ENCODE measurements around the gene KLF11.
A peak's percentile ranks its signal among the peaks of the same experiment; 100 is the strongest.

KLF11 gene

DNA sequence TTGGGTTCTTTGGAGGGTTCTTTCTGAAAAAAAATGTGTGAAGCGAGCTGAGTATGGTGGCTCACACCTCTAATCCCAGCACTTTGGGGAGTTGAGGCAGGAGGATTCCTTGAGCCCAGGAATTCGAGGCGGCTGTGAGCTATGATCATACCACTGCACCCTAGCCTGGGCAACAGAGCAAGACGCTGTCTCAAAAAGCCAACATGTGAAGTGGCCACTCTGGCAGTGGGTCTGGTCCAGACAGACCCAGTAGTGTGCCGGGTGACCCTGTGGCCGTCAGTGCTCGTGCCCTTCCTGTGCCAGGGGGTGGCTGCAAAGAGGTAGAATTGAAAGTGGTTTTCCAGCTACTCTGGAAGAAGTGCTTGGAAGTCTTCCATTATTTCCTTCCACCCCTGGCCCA is 11.6 kb downstream of the KLF11 start:
- H3K4me3 ChIP-seq (ENCODE audit: low read length in 2 of 2), result no peak overlapping the region
- H3K4me1 ChIP-seq (ENCODE audit: control insufficient read depth in 2 of 2, insufficient read depth in 2 of 2, low read length in 2 of 2), result peaks cover 0 to 14% of the 10 kb centered on the region in 2 donors
- H3K9me3 ChIP-seq (ENCODE audit: control insufficient read depth in 2 of 2, low read length in 2 of 2), result no peaks in the 10 kb centered on the region
- H3K9ac ChIP-seq (ENCODE audit: low read depth in 1 of 2, low read length in 2 of 2), result no peak overlapping the region
- peaks cover 13 to 15% of the 10 kb centered on the region in 2 donors for H3K36me3 ChIP-seq (ENCODE audit: control insufficient read depth in 2 of 2, insufficient read depth in 2 of 2, low read length in 2 of 2)
- H3K27ac ChIP-seq (ENCODE audit: low read depth in 2 of 2, low read length in 2 of 2), result no peak overlapping the region
- no peaks in the 10 kb centered on the region for H3K27me3 ChIP-seq (ENCODE audit: control insufficient read depth in 2 of 2, insufficient read depth in 2 of 2, low read length in 2 of 2)

DNA sequence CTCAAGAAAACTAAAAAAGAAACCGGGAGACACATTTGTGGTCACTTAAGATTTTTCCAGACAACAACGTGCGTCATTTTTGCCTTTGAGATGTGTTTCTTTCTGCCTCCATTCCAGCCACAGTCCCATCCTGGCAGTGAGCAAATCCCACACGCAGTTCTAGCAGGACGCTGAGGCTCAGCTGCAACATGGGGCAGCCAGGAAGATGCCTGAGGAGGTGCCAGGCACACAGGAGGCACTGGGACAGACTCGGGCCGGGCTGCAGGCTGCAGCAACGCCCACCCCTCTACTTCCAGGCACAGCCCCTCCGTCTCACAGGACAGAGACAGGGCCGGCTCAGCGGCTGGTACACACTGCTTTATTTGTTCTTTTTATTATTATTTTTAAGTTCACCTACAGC is 13.1 kb downstream of the KLF11 start:
- no peak overlapping the region for H3K27ac ChIP-seq (ENCODE audit: low read depth in 2 of 2, low read length in 2 of 2)
- no peaks in the 10 kb centered on the region for H3K27me3 ChIP-seq (ENCODE audit: control insufficient read depth in 2 of 2, insufficient read depth in 2 of 2, low read length in 2 of 2)
- peaks cover 0 to 14% of the 10 kb centered on the region in 2 donors for H3K4me1 ChIP-seq (ENCODE audit: control insufficient read depth in 2 of 2, insufficient read depth in 2 of 2, low read length in 2 of 2)
- H3K36me3 ChIP-seq (ENCODE audit: control insufficient read depth in 2 of 2, insufficient read depth in 2 of 2, low read length in 2 of 2), result peaks cover 13 to 15% of the 10 kb centered on the region in 2 donors
- no peak overlapping the region for H3K4me3 ChIP-seq (ENCODE audit: low read length in 2 of 2)
- no peak overlapping the region for H3K9ac ChIP-seq (ENCODE audit: low read depth in 1 of 2, low read length in 2 of 2)
- H3K9me3 ChIP-seq (ENCODE audit: control insufficient read depth in 2 of 2, low read length in 2 of 2), result no peaks in the 10 kb centered on the region

DNA sequence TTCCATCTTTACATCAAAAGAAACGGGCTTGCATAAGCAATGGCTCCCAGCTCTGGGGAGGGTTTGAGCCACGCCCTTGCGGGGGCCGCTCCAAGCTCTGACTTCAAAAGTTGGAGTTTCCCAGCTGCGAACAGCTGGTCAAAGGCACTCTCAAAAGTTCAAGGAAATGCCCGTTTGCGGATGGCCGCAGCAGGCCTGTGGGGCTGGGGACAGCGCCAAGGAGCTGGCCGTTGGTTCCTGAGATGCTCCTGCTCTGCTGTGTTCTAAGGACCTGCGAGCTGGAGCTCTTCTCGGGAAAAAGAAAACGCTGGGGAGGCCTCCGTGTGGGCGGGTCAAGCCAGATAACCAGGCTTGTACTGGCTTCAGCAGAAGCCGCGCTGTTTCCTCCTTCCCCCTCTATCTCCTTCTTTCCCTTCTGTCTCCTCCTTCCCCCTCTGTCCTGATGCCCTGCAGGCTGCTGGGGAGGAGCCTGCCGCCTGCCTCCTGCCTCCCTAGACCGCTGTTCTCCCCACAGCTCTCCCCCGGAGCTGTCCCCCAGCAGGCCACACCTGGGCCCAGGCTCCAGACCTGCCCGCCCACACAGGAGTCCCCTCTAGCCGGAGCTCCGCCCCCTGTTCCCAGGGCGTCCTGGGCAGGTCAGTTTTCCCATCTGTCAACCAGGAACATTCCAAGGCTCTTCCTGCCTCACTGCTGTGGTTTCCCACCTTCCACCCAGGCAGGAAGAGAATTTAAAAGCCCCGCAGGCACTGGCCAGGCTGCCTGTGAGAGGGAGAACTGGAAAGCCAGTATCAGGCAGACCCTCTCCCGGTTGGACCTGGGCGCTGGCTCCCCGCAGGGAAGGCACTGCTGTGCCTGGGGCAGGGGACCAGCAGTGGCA is 14.1 kb downstream of the KLF11 start:
- H3K9me3 ChIP-seq (ENCODE audit: control insufficient read depth in 2 of 2, low read length in 2 of 2), result no peaks in the 10 kb centered on the region
- peak overlapping the region; percentile 58 to 71 for H3K27ac ChIP-seq (ENCODE audit: low read depth in 2 of 2, low read length in 2 of 2)
- peaks cover 0 to 14% of the 10 kb centered on the region in 2 donors for H3K4me1 ChIP-seq (ENCODE audit: control insufficient read depth in 2 of 2, insufficient read depth in 2 of 2, low read length in 2 of 2)
- H3K36me3 ChIP-seq (ENCODE audit: control insufficient read depth in 2 of 2, insufficient read depth in 2 of 2, low read length in 2 of 2), result peaks cover 11 to 13% of the 10 kb centered on the region in 2 donors
- peak overlapping the region; percentile 17 to 51 for H3K9ac ChIP-seq (ENCODE audit: low read depth in 1 of 2, low read length in 2 of 2)
- peak overlapping the region; percentile 56 to 57 for H3K4me3 ChIP-seq (ENCODE audit: low read length in 2 of 2)
- no peaks in the 10 kb centered on the region for H3K27me3 ChIP-seq (ENCODE audit: control insufficient read depth in 2 of 2, insufficient read depth in 2 of 2, low read length in 2 of 2)

DNA sequence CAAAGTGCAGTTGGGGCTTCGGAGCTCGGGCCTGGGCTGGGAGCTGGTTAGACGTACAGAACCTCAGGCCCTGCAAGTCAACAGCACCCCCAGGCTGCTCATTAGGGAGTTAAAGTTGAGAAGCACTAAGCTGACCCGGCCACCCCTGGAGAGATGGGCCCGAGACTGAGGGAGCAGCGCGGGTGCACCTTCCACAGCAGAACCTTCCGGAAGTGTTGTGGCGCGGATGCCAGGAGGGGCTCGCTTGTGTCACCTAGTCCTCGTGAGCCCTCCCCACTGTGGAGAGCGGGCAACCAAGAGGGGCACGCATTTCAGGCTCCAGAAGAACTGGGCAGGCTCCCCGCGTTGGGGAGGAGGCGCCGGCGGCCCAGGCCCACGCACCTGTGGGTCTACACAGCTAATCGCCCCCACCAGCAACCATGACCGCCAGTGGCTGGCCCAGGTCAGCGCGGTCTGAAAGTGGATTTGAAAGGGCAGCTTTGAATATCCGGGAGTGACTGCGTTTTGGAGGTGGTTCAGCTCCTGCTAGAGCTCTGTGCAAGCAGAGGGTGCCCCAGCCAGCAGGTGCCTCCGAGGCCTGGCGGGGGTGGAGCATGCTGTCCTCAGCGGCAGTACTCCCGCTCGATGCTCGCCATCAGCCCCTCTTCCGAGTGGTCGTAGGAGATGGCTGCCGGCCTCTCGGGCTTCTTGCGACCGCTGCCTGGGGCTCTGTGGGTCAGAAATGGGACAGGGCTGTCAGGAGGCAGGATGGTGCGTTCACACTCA is 15.1 kb downstream of the KLF11 start:
- H3K9me3 ChIP-seq (ENCODE audit: control insufficient read depth in 2 of 2, low read length in 2 of 2), result no peaks in the 10 kb centered on the region
- H3K4me1 ChIP-seq (ENCODE audit: control insufficient read depth in 2 of 2, insufficient read depth in 2 of 2, low read length in 2 of 2), result peaks cover 0 to 14% of the 10 kb centered on the region in 2 donors
- H3K4me3 ChIP-seq (ENCODE audit: low read length in 2 of 2), result no peak overlapping the region
- peak overlapping the region; percentile 58 to 71 for H3K27ac ChIP-seq (ENCODE audit: low read depth in 2 of 2, low read length in 2 of 2)
- H3K27me3 ChIP-seq (ENCODE audit: control insufficient read depth in 2 of 2, insufficient read depth in 2 of 2, low read length in 2 of 2), result no peaks in the 10 kb centered on the region
- H3K9ac ChIP-seq (ENCODE audit: low read depth in 1 of 2, low read length in 2 of 2), result no peak overlapping the region
- peaks cover 3 to 7% of the 10 kb centered on the region in 2 donors for H3K36me3 ChIP-seq (ENCODE audit: control insufficient read depth in 2 of 2, insufficient read depth in 2 of 2, low read length in 2 of 2)

DNA sequence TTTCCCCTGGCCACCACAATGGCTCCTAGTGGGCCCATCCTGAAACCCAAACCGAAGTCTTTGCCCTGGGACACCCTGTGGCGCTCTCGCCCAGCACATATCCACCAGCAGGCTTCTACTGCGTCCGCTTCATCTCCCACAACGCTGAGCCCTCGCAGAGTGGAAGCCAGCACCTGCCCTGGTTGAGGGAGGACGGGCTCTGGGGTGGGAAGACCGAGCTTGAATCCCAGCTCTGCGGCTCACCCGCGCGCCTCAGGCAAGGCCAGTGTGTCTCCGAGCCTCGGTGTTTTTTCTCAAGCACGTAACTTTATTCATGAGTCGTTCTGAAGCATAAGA is 15.6 kb downstream of the KLF11 start:
- Histone ChIP-seq H3K27ac (ENCODE audit: low read depth in 2 of 2, low read length in 2 of 2) (no peak overlapping the region), H3K36me3 (ENCODE audit: control insufficient read depth in 2 of 2, insufficient read depth in 2 of 2, low read length in 2 of 2) (peaks cover 0 to 4% of the 10 kb centered on the region in 2 donors), H3K4me1 (ENCODE audit: control insufficient read depth in 2 of 2, insufficient read depth in 2 of 2, low read length in 2 of 2) (peaks cover 0 to 14% of the 10 kb centered on the region in 2 donors), H3K9ac (ENCODE audit: low read depth in 1 of 2, low read length in 2 of 2) (no peak overlapping the region), H3K9me3 (ENCODE audit: control insufficient read depth in 2 of 2, low read length in 2 of 2) (no peaks in the 10 kb centered on the region), H3K27me3 (ENCODE audit: control insufficient read depth in 2 of 2, insufficient read depth in 2 of 2, low read length in 2 of 2) (no peaks in the 10 kb centered on the region), H3K4me3 (ENCODE audit: low read length in 2 of 2) (no peak overlapping the region)

DNA sequence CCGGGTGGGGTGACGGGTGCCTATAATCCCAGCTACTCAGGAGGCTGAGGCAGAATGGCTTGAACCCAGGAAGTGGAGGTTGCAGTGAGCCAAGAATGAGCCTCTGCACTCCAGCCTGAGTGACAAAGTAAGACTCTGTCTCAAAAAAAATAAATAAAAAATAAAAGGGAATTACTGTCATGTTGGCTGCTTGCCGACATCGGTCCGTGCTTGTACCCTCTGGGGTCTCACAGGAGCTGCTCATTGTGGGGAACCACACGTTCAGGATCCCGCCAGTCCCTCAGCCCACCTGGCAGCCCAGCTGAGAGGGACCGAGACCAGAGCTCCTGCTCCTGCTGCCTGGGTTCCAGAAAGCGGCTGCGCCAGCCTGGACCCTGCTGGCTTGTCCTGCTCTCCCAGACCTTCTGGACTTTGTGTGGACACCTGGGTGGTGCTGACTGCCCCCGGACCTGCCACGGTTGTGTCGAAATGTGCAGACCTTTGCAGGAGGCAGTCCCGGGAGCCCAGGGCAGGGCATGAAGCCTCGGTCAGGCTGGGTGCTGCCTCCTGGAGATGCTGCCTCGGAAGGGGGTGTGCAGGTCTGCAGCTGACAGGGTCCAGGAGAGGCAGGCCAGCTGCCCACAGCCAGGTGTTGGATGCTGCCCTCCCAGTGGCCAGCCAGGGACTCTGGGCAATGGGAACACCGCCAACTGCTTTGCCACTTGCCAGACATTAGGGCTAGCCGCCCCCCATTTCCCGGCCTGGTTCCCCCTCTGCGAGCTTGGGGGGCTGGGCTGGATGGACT is 16.4 kb downstream of the KLF11 start:
- Histone ChIP-seq H3K36me3 (ENCODE audit: control insufficient read depth in 2 of 2, insufficient read depth in 2 of 2, low read length in 2 of 2) (no peaks in the 10 kb centered on the region), H3K27ac (ENCODE audit: low read depth in 2 of 2, low read length in 2 of 2) (no peak overlapping the region), H3K9ac (ENCODE audit: low read depth in 1 of 2, low read length in 2 of 2) (no peak overlapping the region), H3K9me3 (ENCODE audit: control insufficient read depth in 2 of 2, low read length in 2 of 2) (no peaks in the 10 kb centered on the region), H3K4me1 (ENCODE audit: control insufficient read depth in 2 of 2, insufficient read depth in 2 of 2, low read length in 2 of 2) (peaks cover 0 to 14% of the 10 kb centered on the region in 2 donors), H3K4me3 (ENCODE audit: low read length in 2 of 2) (no peak overlapping the region), H3K27me3 (ENCODE audit: control insufficient read depth in 2 of 2, insufficient read depth in 2 of 2, low read length in 2 of 2) (no peaks in the 10 kb centered on the region)

DNA sequence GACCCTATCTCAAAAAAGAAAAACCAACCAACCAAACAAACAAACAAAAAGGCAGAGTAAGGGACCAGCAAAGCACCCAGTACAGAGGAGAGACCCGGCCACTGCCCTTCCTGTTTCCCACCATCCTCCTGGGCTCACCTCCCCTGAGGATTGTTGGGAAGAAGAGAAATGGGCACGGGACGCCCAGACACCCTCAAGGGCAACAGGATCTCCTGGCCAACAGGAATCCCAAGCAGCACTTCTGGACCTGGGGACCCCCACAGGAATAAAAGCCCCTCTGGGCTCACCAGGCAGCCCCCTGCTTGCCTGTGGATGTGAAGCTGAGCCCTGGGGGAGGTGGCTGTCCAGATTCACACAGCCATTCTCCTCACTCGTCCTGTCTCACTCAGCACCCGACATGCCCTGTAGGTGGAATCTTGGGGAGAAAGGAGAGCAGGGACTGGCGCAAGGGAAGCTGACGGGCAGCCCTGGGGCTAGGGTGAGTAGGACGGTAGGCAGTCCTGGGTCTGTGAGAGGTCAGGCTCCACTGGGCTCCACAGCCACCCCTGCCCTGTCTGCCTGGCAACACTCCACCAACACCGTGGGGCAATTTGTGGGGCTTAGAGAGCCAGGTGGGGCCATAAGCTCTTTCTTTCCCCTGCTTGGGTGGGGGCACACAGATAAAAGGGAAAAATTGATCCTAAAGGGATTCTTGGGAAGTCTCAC is 18.0 kb downstream of the KLF11 start:
- H3K9me3 ChIP-seq (ENCODE audit: control insufficient read depth in 2 of 2, low read length in 2 of 2), result no peaks in the 10 kb centered on the region
- no peak overlapping the region for H3K27ac ChIP-seq (ENCODE audit: low read depth in 2 of 2, low read length in 2 of 2)
- H3K4me1 ChIP-seq (ENCODE audit: control insufficient read depth in 2 of 2, insufficient read depth in 2 of 2, low read length in 2 of 2), result peaks cover 0 to 13% of the 10 kb centered on the region in 2 donors
- no peaks in the 10 kb centered on the region for H3K27me3 ChIP-seq (ENCODE audit: control insufficient read depth in 2 of 2, insufficient read depth in 2 of 2, low read length in 2 of 2)
- no peak overlapping the region for H3K4me3 ChIP-seq (ENCODE audit: low read length in 2 of 2)
- H3K36me3 ChIP-seq (ENCODE audit: control insufficient read depth in 2 of 2, insufficient read depth in 2 of 2, low read length in 2 of 2), result no peaks in the 10 kb centered on the region
- no peak overlapping the region for H3K9ac ChIP-seq (ENCODE audit: low read depth in 1 of 2, low read length in 2 of 2)

DNA sequence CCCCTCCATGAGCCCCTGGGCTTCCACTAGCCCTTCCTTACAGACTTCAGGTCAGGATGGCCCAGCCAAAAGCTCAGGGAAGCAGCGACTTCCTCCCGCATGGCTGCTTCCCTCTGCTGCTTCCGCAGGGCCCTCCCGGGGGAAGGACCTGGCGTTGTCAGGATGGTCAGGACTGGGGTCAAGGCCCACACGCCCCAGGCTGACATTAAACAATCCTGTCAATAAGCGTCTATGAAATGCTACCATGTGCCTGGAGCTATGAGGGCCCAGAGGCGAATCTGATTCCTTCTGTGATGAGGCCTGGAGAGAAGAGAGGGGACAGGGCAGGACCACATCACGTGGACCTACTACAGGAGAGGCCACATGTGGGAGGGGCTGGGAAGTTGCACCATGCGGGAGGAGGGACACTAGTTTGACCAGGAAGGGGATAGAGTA is 19.6 kb downstream of the KLF11 start:
- Histone ChIP-seq H3K4me3 (ENCODE audit: low read length in 2 of 2) (no peak overlapping the region), H3K4me1 (ENCODE audit: control insufficient read depth in 2 of 2, insufficient read depth in 2 of 2, low read length in 2 of 2) (peaks cover 0 to 1% of the 10 kb centered on the region in 2 donors)

DNA sequence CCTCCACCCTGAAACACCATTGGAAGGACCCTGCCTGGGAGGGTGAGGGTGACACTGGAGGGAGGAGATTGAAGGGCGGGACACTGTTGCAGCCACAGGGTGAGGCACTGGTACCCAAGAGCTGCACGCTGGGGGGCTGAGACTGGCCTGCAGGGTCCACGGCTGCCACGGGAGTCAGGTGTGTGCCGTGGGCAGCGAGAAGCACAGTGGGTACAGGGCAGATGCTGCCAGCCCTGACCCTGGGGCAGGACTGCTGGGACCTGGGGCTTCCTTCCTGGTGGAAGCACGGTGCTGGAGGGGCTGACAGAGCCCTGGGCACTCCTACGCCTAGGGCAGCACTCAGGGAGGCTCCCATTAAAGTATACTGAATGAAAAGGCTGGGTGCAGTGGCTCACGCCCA is 20.2 kb downstream of the KLF11 start:
- Histone ChIP-seq H3K36me3 (ENCODE audit: control insufficient read depth in 2 of 2, insufficient read depth in 2 of 2, low read length in 2 of 2) (no peaks in the 10 kb centered on the region), H3K4me1 (ENCODE audit: control insufficient read depth in 2 of 2, insufficient read depth in 2 of 2, low read length in 2 of 2) (no peaks in the 10 kb centered on the region), H3K9me3 (ENCODE audit: control insufficient read depth in 2 of 2, low read length in 2 of 2) (no peaks in the 10 kb centered on the region), H3K27me3 (ENCODE audit: control insufficient read depth in 2 of 2, insufficient read depth in 2 of 2, low read length in 2 of 2) (no peaks in the 10 kb centered on the region), H3K9ac (ENCODE audit: low read depth in 1 of 2, low read length in 2 of 2) (no peak overlapping the region), H3K4me3 (ENCODE audit: low read length in 2 of 2) (no peak overlapping the region), H3K27ac (ENCODE audit: low read depth in 2 of 2, low read length in 2 of 2) (no peak overlapping the region)

More for the DNA sequence above, 19.6 kb downstream of the KLF11 start:
- H3K36me3 ChIP-seq (ENCODE audit: control insufficient read depth in 2 of 2, insufficient read depth in 2 of 2, low read length in 2 of 2), result no peaks in the 10 kb centered on the region
- H3K27me3 ChIP-seq (ENCODE audit: control insufficient read depth in 2 of 2, insufficient read depth in 2 of 2, low read length in 2 of 2), result no peaks in the 10 kb centered on the region
- no peaks in the 10 kb centered on the region for H3K9me3 ChIP-seq (ENCODE audit: control insufficient read depth in 2 of 2, low read length in 2 of 2)
- H3K9ac ChIP-seq (ENCODE audit: low read depth in 1 of 2, low read length in 2 of 2), result no peak overlapping the region
- H3K27ac ChIP-seq (ENCODE audit: low read depth in 2 of 2, low read length in 2 of 2), result no peak overlapping the region

All from mucosa of rectum (tissue), 2 donors.